Measurements from ENCODE around the gene NCOA3.
"Not testable (repeated sequence)": the region's sequence is repeated elsewhere in the genome, so short reads cannot be mapped to it uniquely, and the experiment has no call there.

Gene NCOA3

GRCh38 chr20:47571426-47571825 is 69.7 kb downstream of the NCOA3 start:
- DNase-seq, result no peak

DNA sequence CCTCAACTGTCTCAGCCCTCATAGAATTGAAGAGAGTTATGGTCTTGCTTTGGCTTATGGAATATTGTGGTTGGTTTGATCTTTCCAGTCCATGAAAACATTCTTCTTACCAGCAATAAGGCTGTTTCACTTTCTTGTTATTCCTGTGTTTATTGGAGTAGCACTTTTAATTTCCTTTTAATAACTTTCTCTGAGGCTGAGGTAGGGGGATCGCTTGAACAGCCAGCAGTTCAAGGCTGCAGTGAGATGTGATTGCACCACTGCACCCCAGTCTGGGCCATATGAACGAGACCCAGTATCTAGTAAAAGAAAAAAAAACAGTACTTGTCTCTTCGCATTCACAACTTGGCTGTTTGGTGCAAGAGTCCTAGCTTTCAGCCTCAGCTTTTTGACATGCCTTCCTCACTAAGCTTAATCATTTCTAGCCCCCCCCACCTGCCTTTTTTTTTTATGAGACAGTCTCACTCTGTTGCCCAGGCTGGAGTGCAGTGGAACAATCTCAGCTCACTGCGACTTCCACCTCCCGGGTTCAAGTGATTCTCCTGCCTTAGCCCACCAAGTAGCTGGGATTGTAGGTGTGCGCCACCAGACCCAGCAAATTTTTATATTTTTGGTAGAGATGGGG is 70.5 kb downstream of the NCOA3 start:
- DNase-seq, result no peak

GRCh38 chr20:47573559-47573958 is 71.9 kb downstream of the NCOA3 start:
- no peak for DNase-seq

- no peak for DNase-seq
These were observed 73.1 kb downstream of the NCOA3 start for GRCh38 chr20:47574616-47575364.

DNA sequence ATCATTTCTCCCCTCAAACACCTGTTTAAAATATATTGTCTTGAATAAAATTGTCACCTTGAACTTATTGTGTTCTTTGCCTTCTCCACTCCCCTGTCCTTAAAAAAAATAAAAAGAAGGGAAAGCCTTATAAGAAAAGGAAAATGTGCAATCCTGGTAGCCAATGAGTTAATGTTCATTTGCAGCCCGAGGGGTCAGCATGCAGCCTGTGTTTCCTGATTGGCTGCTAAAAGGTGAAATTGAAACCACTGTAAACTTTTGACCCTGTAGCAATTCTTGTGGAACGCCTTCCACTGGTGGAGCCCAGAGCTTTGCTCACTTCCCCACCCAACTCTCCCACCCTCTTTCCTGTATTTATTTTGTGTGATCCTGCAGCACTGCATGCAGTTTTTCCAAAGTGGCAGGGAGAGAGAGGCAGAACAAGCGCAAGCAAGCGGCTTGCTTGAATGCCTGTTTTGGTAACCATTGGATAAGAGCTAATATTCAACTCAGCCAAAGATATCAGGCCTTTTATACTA is 74.9 kb downstream of the NCOA3 start:
- no peak for DNase-seq

- DNase-seq, result no peak
These were observed 75.6 kb downstream of the NCOA3 start for GRCh38 chr20:47577314-47577713.

GRCh38 chr20:47578543-47578942 is 76.9 kb downstream of the NCOA3 start:
- DNase-seq, result no peak

- not testable (repeated sequence) for DNase-seq
These were observed 79.0 kb downstream of the NCOA3 start for GRCh38 chr20:47580686-47581085.

DNA sequence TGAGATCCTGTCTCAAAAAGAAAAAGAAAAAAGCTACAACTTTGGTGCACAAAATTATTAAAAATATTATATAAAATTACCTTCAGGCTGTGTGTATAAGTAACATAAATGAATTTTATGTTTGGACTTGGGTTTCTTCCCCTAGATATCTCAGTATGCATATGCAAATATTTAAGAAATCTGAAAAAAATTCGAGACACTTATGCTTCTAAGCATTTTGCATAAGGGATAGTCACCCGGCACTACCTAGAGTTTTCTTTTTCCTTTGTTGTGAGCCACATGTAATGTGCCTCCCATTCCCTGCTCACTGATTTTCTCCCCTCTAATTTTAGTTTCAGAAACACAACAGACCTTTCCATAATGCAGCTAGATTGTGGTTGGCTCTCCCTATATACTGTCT is 79.4 kb downstream of the NCOA3 start:
- DNase-seq, result no peak

GRCh38 chr20:47583551-47583950 is 81.9 kb downstream of the NCOA3 start:
- no peak for DNase-seq

- DNase-seq, result no peak
These were observed 83.5 kb downstream of the NCOA3 start for GRCh38 chr20:47585087-47585747.

DNA sequence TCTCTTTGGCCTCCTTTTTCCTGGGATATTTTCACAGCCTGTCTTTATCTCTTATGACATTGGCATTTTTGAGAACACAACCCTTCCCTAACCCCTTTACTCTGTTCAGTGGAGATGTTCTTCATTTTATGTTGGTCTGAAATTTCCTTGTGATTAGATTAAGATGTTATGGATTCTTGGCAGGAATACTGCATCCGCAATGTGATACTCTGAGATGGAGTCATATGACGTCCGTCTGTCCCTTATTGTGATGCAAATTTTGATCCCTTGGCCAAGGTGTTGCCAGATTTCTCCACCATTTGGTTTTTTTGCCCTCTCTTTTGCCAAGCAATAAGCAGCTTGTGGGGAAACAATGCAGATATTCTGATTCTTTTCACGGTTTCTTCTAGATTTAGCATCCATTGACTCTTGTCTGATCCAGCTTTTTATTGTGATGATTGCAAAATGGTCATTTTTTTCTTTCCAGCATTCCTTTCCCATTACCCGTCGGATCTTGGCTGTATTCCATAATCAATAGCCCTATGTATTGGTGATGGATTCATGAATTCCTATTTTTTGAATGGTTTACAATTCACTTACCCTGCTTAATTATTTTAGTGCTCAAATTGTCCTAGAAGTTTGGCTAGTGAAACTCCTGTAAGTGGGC is 85.1 kb downstream of the NCOA3 start:
- no peak for DNase-seq

GRCh38 chr20:47588158-47588557 is 86.5 kb downstream of the NCOA3 start:
- no peak for DNase-seq

GRCh38 chr20:47591231-47591630 is 89.5 kb downstream of the NCOA3 start:
- no peak for DNase-seq

GRCh38 chr20:47594157-47594556 is 92.5 kb downstream of the NCOA3 start:
- no peak for DNase-seq

- not testable (repeated sequence) for DNase-seq
These were observed 93.5 kb downstream of the NCOA3 start for GRCh38 chr20:47595138-47595537.

DNA sequence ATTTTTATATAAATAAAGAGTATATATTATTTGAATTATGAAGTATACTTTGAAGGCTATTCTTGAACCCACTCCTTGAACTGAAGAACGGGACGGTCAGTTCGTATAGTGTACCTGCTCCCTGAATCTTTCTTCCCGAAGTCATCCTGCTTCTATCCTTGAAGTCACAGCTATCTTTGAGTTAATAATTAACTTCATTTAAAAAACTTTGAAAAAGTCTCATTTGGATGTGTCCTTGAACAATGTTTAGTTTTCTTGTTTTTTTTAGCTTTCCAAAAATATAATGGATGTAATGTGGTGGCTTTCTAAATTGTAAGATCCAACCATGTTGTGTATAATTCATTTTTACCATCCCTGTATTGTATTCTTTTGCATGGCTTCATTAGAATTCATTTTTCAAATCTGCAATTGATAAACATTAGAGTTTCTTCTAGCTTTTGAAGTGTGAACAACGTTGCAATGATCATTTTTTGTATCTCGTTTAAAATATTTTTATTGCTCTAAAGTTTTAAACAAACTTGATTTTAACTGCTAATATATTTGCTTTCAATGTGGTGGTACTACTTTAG is 94.4 kb downstream of the NCOA3 start:
- no peak for DNase-seq

DNA sequence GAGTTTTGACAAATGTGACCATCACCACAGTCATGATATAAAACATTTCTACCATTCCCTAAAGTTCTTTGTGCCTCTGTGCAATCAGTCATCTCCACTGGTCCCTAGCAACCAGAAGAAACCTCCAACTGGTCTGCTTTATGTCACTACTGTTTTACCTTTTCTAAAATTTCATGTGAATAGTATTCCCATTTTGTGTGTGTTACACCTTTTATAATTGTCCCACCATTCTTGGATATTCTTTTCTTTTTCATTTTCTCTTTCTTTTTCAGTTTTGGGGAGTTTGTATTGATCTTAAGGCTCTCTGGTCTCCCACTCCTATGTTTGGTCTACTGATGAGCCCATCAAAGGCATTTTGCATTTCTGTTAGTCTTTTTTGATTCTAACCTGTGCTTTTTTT is 95.4 kb downstream of the NCOA3 start:
- DNase-seq, result no peak

DNA sequence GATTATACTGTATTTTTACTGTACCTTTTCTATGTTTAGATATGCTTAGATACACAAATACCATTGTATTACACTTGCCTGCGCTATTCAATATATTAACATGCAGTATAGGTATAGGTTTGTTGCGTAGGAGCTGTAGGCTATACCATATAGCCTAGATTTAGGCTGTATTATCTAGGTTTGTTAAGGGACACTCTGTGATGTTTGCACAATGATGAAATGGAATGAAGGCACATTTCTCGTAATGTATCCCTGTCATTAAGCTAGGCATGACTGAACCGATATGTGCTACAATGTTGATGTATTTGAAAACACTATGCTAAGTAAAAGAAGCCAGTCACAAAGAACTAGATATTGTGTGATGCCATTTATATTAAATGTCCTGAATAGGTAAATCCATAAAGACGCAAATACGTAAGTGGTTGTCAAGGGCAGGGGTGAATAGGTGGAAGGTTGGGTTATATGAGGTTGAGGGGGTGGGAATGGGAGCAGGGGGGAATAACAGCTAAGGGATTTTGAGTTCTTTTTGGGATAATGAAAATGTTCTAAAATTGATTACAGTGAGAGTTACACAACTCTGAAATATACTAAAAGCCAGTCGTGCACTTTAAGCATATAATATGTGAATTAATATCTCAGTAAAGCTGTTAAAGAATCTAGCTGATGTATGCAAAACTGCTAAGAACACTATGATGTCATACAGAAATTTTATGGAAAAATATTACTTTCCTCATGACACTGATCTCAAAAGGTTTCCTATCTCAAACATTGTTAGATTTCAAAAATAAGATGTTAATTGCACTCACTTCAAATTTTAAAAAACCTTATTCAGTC is 97.4 kb downstream of the NCOA3 start:
- DNase-seq, result no peak

- DNase-seq, result no peak
These were observed 99.4 kb downstream of the NCOA3 start for GRCh38 chr20:47600967-47601547.

- DNase-seq, result no peak
These were observed 101.6 kb downstream of the NCOA3 start for GRCh38 chr20:47603260-47603659.
